GM10248 (cell line): ENCODE measurements around the gene CEP128.

Experiments
- CTCF ChIA-PET: fragments of 300-600 bp; sonication (Branson Sonifier 250); formaldehyde crosslinking; extraction: SDS; loops from one replicate; lab custom pipeline; 2021; ENCODE audit warnings: antibody characterized with exemption; lab: Yijun Ruan, JAX
- POLR2A ChIA-PET: fragments of 350-650 bp; sonication (Branson Sonifier 250); formaldehyde crosslinking; extraction: SDS; loops from one replicate; lab custom pipeline; 2020; ENCODE audit warnings: antibody characterized with exemption; lab: Yijun Ruan, JAX
- DNase-seq: peaks from one replicate; pipeline ENCODE4 v3.0.0; 2012; ENCODE audit errors: extremely low spot score
- CTCF ChIP-seq: IDR thresholded peaks from 2 replicates; pipeline ENCODE4 v1.5.1; 2012; ENCODE audit warnings: mild to moderate bottlenecking, low read depth; ENCODE audit errors: extremely low read depth, missing control alignments, control extremely low read depth

The CEP128 gene

GRCh38 chr14:80521456-80521855 lies 420.1 kb downstream of the CEP128 start:
- DNase-seq, result no peak
- TF ChIP-seq CTCF, result no peak
- ChIA-PET POLR2A (no interaction called here), CTCF (interaction anchor here (1.4 kb wide), 1 partner anchor 21 kb away, joined by 3 read pairs; no protein-coding TSS in a partner anchor)

GRCh38 chr14:80519002-80519401 lies 422.5 kb downstream of the CEP128 start:
- no peak for TF ChIP-seq CTCF
- ChIA-PET POLR2A (no interaction called here), CTCF (no interaction called here)
- no peak for DNase-seq

GRCh38 chr14:80518173-80518572 lies 423.4 kb downstream of the CEP128 start:
- ChIA-PET CTCF (no interaction called here), POLR2A (no interaction called here)
- DNase-seq, result no peak
- TF ChIP-seq CTCF, result no peak

GRCh38 chr14:80507292-80507869 lies 434.2 kb downstream of the CEP128 start:
- ChIA-PET POLR2A (no interaction called here), CTCF (no interaction called here)
- TF ChIP-seq CTCF, result no peak
- DNase-seq, result no peak

- POLR2A ChIA-PET, result no interaction called here
- TF ChIP-seq CTCF, result no peak
- CTCF ChIA-PET, result interaction anchor here (1.0 kb wide), 1 partner anchor 9 kb away, joined by 4 read pairs; no protein-coding TSS in a partner anchor
- no peak for DNase-seq
These were observed 436.8 kb downstream of the CEP128 start for GRCh38 chr14:80504781-80505180.

- ChIA-PET POLR2A (no interaction called here), CTCF (no interaction called here)
- no peak for TF ChIP-seq CTCF
- no peak for DNase-seq
These were observed 443.0 kb downstream of the CEP128 start for GRCh38 chr14:80498533-80498932.
